H9 (cell line): ENCODE measurements around the gene MIPOL1. TPM values are rescaled to one million over a fixed set of nuclear protein-coding genes. Genes with fewer than 3 reads are reported as not detected.

Source experiments
- DNase-seq: peaks from one replicate; pipeline ENCODE4 v3.0.0-alpha.2; 2017
- H2AFZ ChIP-seq: one replicate; pipeline ENCODE4 v1.6.1; 2013; ENCODE audit warnings: mild to moderate bottlenecking, low read length, control low read depth, moderate library complexity
- H2AK5ac ChIP-seq: 2 replicates; pipeline ENCODE4 v1.6.1; 2013; ENCODE audit warnings: low read length, control low read depth, mixed read lengths; ENCODE audit not compliant: insufficient read length
- H2BK120ac ChIP-seq: one replicate; pipeline ENCODE4 v1.6.1; 2013; ENCODE audit warnings: low read depth, mild to moderate bottlenecking, low read length, control low read depth, inconsistent platforms; ENCODE audit not compliant: poor library complexity, severe bottlenecking
- H2BK12ac ChIP-seq: 2 replicates; pipeline ENCODE4 v1.6.1; 2013; ENCODE audit warnings: low read length, control low read depth, mixed read lengths, low read depth; ENCODE audit not compliant: insufficient read length
- H2BK15ac ChIP-seq: 2 replicates; pipeline ENCODE4 v1.6.1; 2013; ENCODE audit warnings: low read depth, low read length, control low read depth
- H2BK20ac ChIP-seq: one replicate; pipeline ENCODE4 v1.6.1; 2013; ENCODE audit warnings: low read depth, mild to moderate bottlenecking, low read length, control low read depth, inconsistent platforms; ENCODE audit not compliant: poor library complexity, severe bottlenecking
- H2BK5ac ChIP-seq: 2 replicates; pipeline ENCODE4 v1.6.1; 2013; ENCODE audit warnings: low read length, control low read depth, mixed read lengths; ENCODE audit not compliant: insufficient read length
- H3K14ac ChIP-seq: 2 replicates; pipeline ENCODE4 v1.6.1; 2013; ENCODE audit warnings: low read length, control low read depth; ENCODE audit not compliant: insufficient read depth
- H3K18ac ChIP-seq: 2 replicates; pipeline ENCODE4 v1.6.1; 2013; ENCODE audit warnings: low read depth, mild to moderate bottlenecking, mixed read lengths, low read length, control low read depth; ENCODE audit not compliant: insufficient read length
- H3K23ac ChIP-seq: 2 replicates; pipeline ENCODE4 v1.6.1; 2013; ENCODE audit warnings: low read length, control low read depth, mixed read lengths, low read depth; ENCODE audit not compliant: insufficient read length
- H3K23me2 ChIP-seq: 2 replicates; pipeline ENCODE4 v1.6.1; 2013; ENCODE audit warnings: low read depth, mild to moderate bottlenecking, mixed read lengths, low read length, control low read depth; ENCODE audit not compliant: insufficient read length, poor library complexity, severe bottlenecking
- H3K27ac ChIP-seq: 2 replicates; pipeline ENCODE4 v1.5.1; 2013; ENCODE audit warnings: low read length, control low read depth, mixed read lengths, low read depth; ENCODE audit not compliant: insufficient read length
- H3K27me3 ChIP-seq: 2 replicates; pipeline ENCODE4 v1.6.1; 2013; ENCODE audit warnings: low read length, control low read depth, inconsistent platforms; ENCODE audit not compliant: insufficient read depth
- H3K4ac ChIP-seq: 2 replicates; pipeline ENCODE4 v1.6.1; 2013; ENCODE audit warnings: low read depth, mild to moderate bottlenecking, control low read depth, inconsistent platforms, low read length, moderate library complexity
- H3K4me1 ChIP-seq: 2 replicates; pipeline ENCODE4 v1.6.1; 2013; ENCODE audit warnings: low read length, control low read depth, inconsistent platforms; ENCODE audit not compliant: insufficient read depth
- H3K4me2 ChIP-seq: 2 replicates; pipeline ENCODE4 v1.6.1; 2013; ENCODE audit warnings: low read length, control low read depth, mixed read lengths; ENCODE audit not compliant: insufficient read length, insufficient read depth
- H3K56ac ChIP-seq: 2 replicates; pipeline ENCODE4 v1.6.1; 2013; ENCODE audit warnings: low read depth, mild to moderate bottlenecking, mixed read lengths, low read length, control low read depth; ENCODE audit not compliant: insufficient read length
- H3K79me1 ChIP-seq: 2 replicates; pipeline ENCODE4 v1.6.1; 2013; ENCODE audit warnings: low read depth, mild to moderate bottlenecking, moderate library complexity, low read length, control low read depth, inconsistent platforms; ENCODE audit not compliant: insufficient read depth, poor library complexity, severe bottlenecking
- H3K79me2 ChIP-seq: 2 replicates; pipeline ENCODE4 v1.6.1; 2013; ENCODE audit warnings: low read length, control low read depth, inconsistent platforms; ENCODE audit not compliant: insufficient read depth
- H3K9ac ChIP-seq: 2 replicates; pipeline ENCODE4 v1.6.1; 2013; ENCODE audit warnings: low read length, control low read depth, mixed read lengths; ENCODE audit not compliant: insufficient read length; ENCODE audit errors: extremely low read depth
- H3K9me3 ChIP-seq: one replicate; pipeline ENCODE4 v1.6.1; 2013; ENCODE audit warnings: low read depth, low read length, inconsistent platforms; ENCODE audit not compliant: control insufficient read depth
- H3T11ph ChIP-seq: one replicate; pipeline ENCODE4 v1.6.1; 2013; ENCODE audit warnings: mild to moderate bottlenecking, low read length, control low read depth, inconsistent platforms
- H4K20me1 ChIP-seq: one replicate; pipeline ENCODE4 v1.6.1; 2013; ENCODE audit not compliant: control insufficient read depth, insufficient read length, insufficient read depth
- H4K5ac ChIP-seq: 2 replicates; pipeline ENCODE4 v1.6.1; 2013; ENCODE audit warnings: low read depth, mild to moderate bottlenecking, mixed read lengths, low read length, control low read depth; ENCODE audit not compliant: insufficient read length
- H4K8ac ChIP-seq: replicated peaks from 2 replicates; pipeline ENCODE4 v1.6.1; 2013; ENCODE audit warnings: low read length, control low read depth, mixed read lengths, low read depth; ENCODE audit not compliant: insufficient read length
- H4K91ac ChIP-seq: 2 replicates; pipeline ENCODE4 v1.6.1; 2013; ENCODE audit warnings: low read depth, mild to moderate bottlenecking, moderate library complexity, mixed read lengths, low read length, control low read depth; ENCODE audit not compliant: insufficient read length
- H3K27ac Mint-ChIP-seq, 3 experiments: 2 replicates in 2 of 3; 3 replicates in 1 of 3; pipeline ENCODE4 v1.8.0; 2020 to 2021; ENCODE audit warnings: mixed read lengths in 3 of 3, mild to moderate bottlenecking in 1 of 3, moderate library complexity in 1 of 3
- H3K27me3 Mint-ChIP-seq: 2 replicates; pipeline ENCODE4 v1.8.0; 2021; ENCODE audit warnings: low read depth, mild to moderate bottlenecking, moderate library complexity, mixed read lengths
- H3K36me3 Mint-ChIP-seq, 3 experiments: 2 replicates in 2 of 3; 3 replicates in 1 of 3; pipeline ENCODE4 v1.8.0; 2020 to 2021; ENCODE audit warnings: low read depth in 3 of 3, mixed read lengths in 3 of 3; ENCODE audit not compliant: insufficient read depth in 1 of 3
- H3K4me1 Mint-ChIP-seq, 2 experiments: 2 replicates each; pipeline ENCODE4 v1.8.0; 2020; ENCODE audit warnings: mixed read lengths in 2 of 2
- H3K4me3 Mint-ChIP-seq, 2 experiments: 2 replicates in 1 of 2; 3 replicates in 1 of 2; pipeline ENCODE4 v1.8.0; 2020 to 2021; ENCODE audit warnings: mild to moderate bottlenecking in 2 of 2, mixed read lengths in 2 of 2, moderate library complexity in 1 of 2
- H3K9me3 Mint-ChIP-seq, 2 experiments: 2 replicates in 1 of 2; 3 replicates in 1 of 2; pipeline ENCODE4 v1.8.0; 2020; ENCODE audit warnings: mild to moderate bottlenecking in 2 of 2, mixed read lengths in 2 of 2, moderate library complexity in 1 of 2
- CTCF ChIP-seq: fragments of 200-600 bp; sonication (generic); conservative IDR thresholded peaks from 3 replicates; pipeline ENCODE4 v1.8.0; 2021; ENCODE audit warnings: antibody characterized with exemption, mild to moderate bottlenecking
- WGBS: extraction: QIAGEN DNeasy Blood & Tissue Kit; methylation state at CpG from one replicate; pipeline ENCODE4 v1.1.7; 2013; ENCODE audit warnings: missing lambda C conversion rate, low lambda C conversion rate, mixed read lengths; ENCODE audit not compliant: insufficient read length; ENCODE audit errors: extremely low coverage; 5-methylcytosine and 5-hydroxymethylcytosine counted together
- total RNA-seq: library from RNA; stranded (reverse); gene quantifications from 2 replicates; pipeline ENCODE4 v1.2.1, GENCODE V29; 2021

MIPOL1 gene
- total RNA-seq, 1 experiment from 2014 or later, result 15.6 TPM

GRCh38 chr14:37573356-37573755, 375.6 kb downstream of the MIPOL1 start:
- no peaks in the 10 kb centered on the region for H3K23me2 ChIP-seq
- no peak overlapping the region for H3K27ac Mint-ChIP-seq
- H3K4me3 Mint-ChIP-seq, result no peak overlapping the region
- H2BK5ac ChIP-seq, result no peak overlapping the region
- H2BK12ac ChIP-seq, result no peak overlapping the region
- no peaks in the 10 kb centered on the region for H3K79me2 ChIP-seq
- no peak overlapping the region for H3K4me2 ChIP-seq
- no peaks in the 10 kb centered on the region for H3K36me3 Mint-ChIP-seq
- H2BK20ac ChIP-seq, result no peak overlapping the region
- no peak overlapping the region for H3T11ph ChIP-seq
- no peaks in the 10 kb centered on the region for H3K4me1 ChIP-seq
- no peak overlapping the region for H4K91ac ChIP-seq
- H4K8ac ChIP-seq, result no peak overlapping the region
- no peak overlapping the region for H3K4ac ChIP-seq
- no peak overlapping the region for H2AFZ ChIP-seq
- H2AK5ac ChIP-seq, result no peak overlapping the region
- peaks cover 5 to 7% of the 10 kb centered on the region in 2 experiments for H3K4me1 Mint-ChIP-seq
- H3K23ac ChIP-seq, result no peak overlapping the region
- H3K27me3 ChIP-seq, result no peaks in the 10 kb centered on the region
- H3K27ac ChIP-seq, result no peak overlapping the region
- no peak for TF ChIP-seq CTCF
- no peaks in the 10 kb centered on the region for H4K20me1 ChIP-seq
- H2BK15ac ChIP-seq, result no peak overlapping the region
- H3K27me3 Mint-ChIP-seq, result peaks cover 45% of the 10 kb centered on the region
- no peak overlapping the region for H3K9ac ChIP-seq
- no peak overlapping the region for H4K5ac ChIP-seq
- no peak for DNase-seq
- no peak overlapping the region for H3K56ac ChIP-seq
- no peaks in the 10 kb centered on the region for H3K9me3 ChIP-seq
- H3K79me1 ChIP-seq, result no peaks in the 10 kb centered on the region
- no peak overlapping the region for H2BK120ac ChIP-seq
- WGBS, result no CpG with 5 or more reads among the region's 2 CpGs
- H3K14ac ChIP-seq, result no peak overlapping the region
- no peak overlapping the region for H3K18ac ChIP-seq
- no peaks in the 10 kb centered on the region for H3K9me3 Mint-ChIP-seq
